Liver (tissue), 9 donors: ENCODE measurements around the gene RAD51B. TPM values are rescaled to one million over a fixed set of nuclear protein-coding genes. Genes with fewer than 3 reads are reported as not detected.

Source experiments
- DNase-seq: peaks from one replicate; pipeline ENCODE4 v3.0.0-alpha.2; 2017; ENCODE audit warnings: low spot score
- H3K27ac ChIP-seq, 2 donors: one replicate each; pipeline ENCODE4 v1.7.0; 2013; ENCODE audit warnings: inconsistent platforms in 2 of 2, low read length in 2 of 2, control low read depth in 1 of 2, low read depth in 1 of 2, mild to moderate bottlenecking in 1 of 2
- H3K27me3 ChIP-seq, 4 donors: one replicate each; pipeline versions ENCODE4 v1.6.1 to v1.7.0; 2013; ENCODE audit warnings: low read length in 3 of 4, inconsistent platforms in 1 of 4, mild to moderate bottlenecking in 1 of 4, moderate library complexity in 1 of 4; ENCODE audit not compliant: control insufficient read depth in 4 of 4, insufficient read depth in 4 of 4
- H3K36me3 ChIP-seq, 4 donors: one replicate each; pipeline versions ENCODE4 v1.6.1 to v1.7.0; 2013; ENCODE audit warnings: low read length in 3 of 4, mild to moderate bottlenecking in 3 of 4, low read depth in 1 of 4, moderate library complexity in 1 of 4; ENCODE audit not compliant: control insufficient read depth in 4 of 4, insufficient read depth in 3 of 4
- H3K4me1 ChIP-seq, 4 donors: one replicate each; pipeline versions ENCODE4 v1.6.1 to v1.7.0; 2013; ENCODE audit warnings: low read length in 3 of 4, mild to moderate bottlenecking in 3 of 4, moderate library complexity in 1 of 4; ENCODE audit not compliant: control insufficient read depth in 4 of 4, insufficient read depth in 4 of 4
- H3K4me3 ChIP-seq, 3 donors: one replicate each; pipeline versions ENCODE4 v1.6.1 to v1.7.0; 2013; ENCODE audit warnings: low read length in 3 of 3, control low read depth in 1 of 3, low read depth in 1 of 3, mild to moderate bottlenecking in 1 of 3
- H3K9ac ChIP-seq, 2 donors: one replicate each; pipeline ENCODE4 v1.7.0; 2013; ENCODE audit warnings: low read length in 2 of 2, mild to moderate bottlenecking in 2 of 2, moderate library complexity in 2 of 2, control low read depth in 1 of 2, low read depth in 1 of 2
- H3K9me3 ChIP-seq, 4 donors: one replicate each; pipeline versions ENCODE4 v1.6.1 to v1.7.0; 2013; ENCODE audit warnings: low read length in 3 of 4; ENCODE audit not compliant: control insufficient read depth in 4 of 4
- EGR1 ChIP-seq, 2 donors: IDR thresholded peaks; 2 replicates each; pipeline ENCODE4 v1.6.1; 2016 to 2018; ENCODE audit warnings: antibody characterized with exemption in 2 of 2, low read depth in 2 of 2
- FOXA1 ChIP-seq: IDR thresholded peaks from 2 replicates; pipeline ENCODE4 v1.6.1; 2016; ENCODE audit warnings: antibody characterized with exemption
- GABPA ChIP-seq, 2 donors: IDR thresholded peaks in 1 of 2; conservative IDR thresholded peaks in 1 of 2; 2 replicates each; pipeline ENCODE4 v1.6.1; 2016; ENCODE audit warnings: antibody characterized with exemption in 2 of 2, mild to moderate bottlenecking in 1 of 2, moderate library complexity in 1 of 2
- HNF4A ChIP-seq, 2 donors: conservative IDR thresholded peaks; 2 replicates each; pipeline ENCODE4 v1.6.1; 2016; ENCODE audit warnings: antibody characterized with exemption in 2 of 2, mild to moderate bottlenecking in 2 of 2
- NR2F2 ChIP-seq: IDR thresholded peaks from 2 replicates; pipeline ENCODE4 v1.6.1; 2016; ENCODE audit warnings: antibody characterized with exemption
- RAD21 ChIP-seq, 2 donors: IDR thresholded peaks; 2 replicates each; pipeline ENCODE4 v1.6.1; 2016; ENCODE audit warnings: antibody characterized with exemption in 2 of 2, mild to moderate bottlenecking in 2 of 2
- RXRA ChIP-seq, 2 donors: IDR thresholded peaks; 2 replicates each; pipeline ENCODE4 v1.6.1; 2017 to 2018; ENCODE audit warnings: antibody characterized with exemption in 2 of 2, mild to moderate bottlenecking in 1 of 2
- SP1 ChIP-seq: IDR thresholded peaks from 2 replicates; pipeline ENCODE4 v1.6.1; 2018; ENCODE audit warnings: antibody characterized with exemption, mild to moderate bottlenecking
- YY1 ChIP-seq: IDR thresholded peaks from 2 replicates; pipeline ENCODE4 v1.6.1; 2016; ENCODE audit warnings: antibody characterized with exemption, mild to moderate bottlenecking
- WGBS: extraction: QIAGEN DNeasy Blood & Tissue Kit; methylation state at CpG from one replicate; pipeline ENCODE4 v1.1.7; 2013; 5-methylcytosine and 5-hydroxymethylcytosine counted together
- polyA plus RNA-seq, 2 donors: library from polyadenylated mRNA; stranded (reverse) in 1 of 2; unstranded in 1 of 2; fragments of 200-250 nt in 1 of 2; fragments of >200 nt in 1 of 2; fragmentation: Nextera tagmentation in 1 of 2; extraction: Ambion mirVana in 1 of 2; gene quantifications; one replicate each; pipeline versions ENCODE4 v1.2.1 to v1.2.3, GENCODE V29; 2013 to 2015
- total RNA-seq, 2 donors: library from RNA; depleted of rRNA; stranded (reverse); fragments of >200 nt; gene quantifications; one replicate each; pipeline ENCODE4 v1.2.3, GENCODE V29; 2014
- TF ChIP-seq, protein P1 (sequence below): IDR thresholded peaks from 2 replicates; pipeline ENCODE4 v1.6.1; 2016; ENCODE audit warnings: antibody characterized with exemption
- TF ChIP-seq, protein P2 (sequence below): IDR thresholded peaks from 2 replicates; pipeline ENCODE4 v1.6.1; 2016; ENCODE audit warnings: antibody characterized with exemption, mild to moderate bottlenecking
- TF ChIP-seq, protein P3 (sequence below): IDR thresholded peaks from 2 replicates; pipeline ENCODE4 v1.6.1; 2016; ENCODE audit warnings: antibody characterized with exemption
- donor health status: healthy.
- donor health status: healthy.
- donor health status: healthy.
- donor health status: healthy.
- donor health status: healthy.

RAD51B gene
- total and polyA plus RNA-seq, 4 donors, result 0.81 to 12.9 (median 2.4) TPM

DNA sequence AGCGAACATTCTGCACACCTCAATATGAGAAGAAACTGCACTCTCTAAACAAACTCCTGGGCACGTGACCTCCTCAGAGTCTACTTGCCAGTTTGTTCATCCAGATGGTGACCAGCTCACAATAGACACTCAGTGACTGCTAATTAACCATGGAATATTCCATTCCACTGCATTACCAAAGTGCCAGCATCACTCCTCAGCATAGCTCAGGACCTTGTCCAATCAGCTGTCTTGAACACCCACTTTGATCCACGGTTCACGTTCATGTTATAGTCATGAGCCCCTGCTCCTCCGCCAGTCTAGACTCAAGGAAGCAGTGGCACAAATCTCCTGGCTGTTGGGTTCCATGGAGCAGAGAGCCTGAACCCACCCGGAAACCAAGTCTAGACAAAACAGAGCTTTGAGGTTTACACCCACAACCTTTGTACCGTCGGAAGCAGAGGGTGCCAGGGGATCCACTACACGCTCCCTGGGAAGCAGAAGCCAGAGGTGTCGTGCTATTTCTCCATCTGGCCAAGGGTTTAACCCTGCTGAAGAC lies 688.0 kb downstream of the RAD51B start (continued):
- no peak for TF ChIP-seq FOXA1
- TF ChIP-seq NR2F2, result no peak

DNA sequence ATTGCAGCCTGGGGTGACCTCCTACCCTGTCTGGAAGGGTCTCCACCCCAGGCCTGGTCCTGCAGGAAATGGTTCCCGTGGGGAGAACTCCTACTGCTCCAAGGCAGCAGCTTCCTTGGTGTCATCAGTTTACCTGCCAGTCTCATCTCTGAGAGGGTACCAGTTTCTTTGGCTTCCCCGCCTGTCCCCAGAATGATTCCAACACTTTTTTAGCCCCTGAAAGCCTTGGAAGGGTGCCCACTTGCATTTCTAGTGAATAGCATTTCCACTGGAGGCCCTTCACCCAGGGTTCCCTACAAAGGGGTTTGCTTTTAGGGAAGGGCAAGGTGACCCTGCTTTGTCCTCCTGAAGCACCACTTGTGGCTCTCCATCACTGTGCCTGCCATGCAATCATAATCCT lies 689.0 kb downstream of the RAD51B start:
- peaks cover 0 to 5% (median 0%) of the 10 kb centered on the region in 4 donors for H3K4me1 ChIP-seq
- H3K9me3 ChIP-seq, result no peaks in the 10 kb centered on the region
- 93% methylated on average over 2 of the region's 2 CpGs for WGBS
- no peaks in the 10 kb centered on the region for H3K27me3 ChIP-seq
- H3K9ac ChIP-seq, result no peak overlapping the region
- DNase-seq, result no peak
- no peaks in the 10 kb centered on the region for H3K36me3 ChIP-seq
- no peak overlapping the region for H3K4me3 ChIP-seq
- TF ChIP-seq, protein P1, sequence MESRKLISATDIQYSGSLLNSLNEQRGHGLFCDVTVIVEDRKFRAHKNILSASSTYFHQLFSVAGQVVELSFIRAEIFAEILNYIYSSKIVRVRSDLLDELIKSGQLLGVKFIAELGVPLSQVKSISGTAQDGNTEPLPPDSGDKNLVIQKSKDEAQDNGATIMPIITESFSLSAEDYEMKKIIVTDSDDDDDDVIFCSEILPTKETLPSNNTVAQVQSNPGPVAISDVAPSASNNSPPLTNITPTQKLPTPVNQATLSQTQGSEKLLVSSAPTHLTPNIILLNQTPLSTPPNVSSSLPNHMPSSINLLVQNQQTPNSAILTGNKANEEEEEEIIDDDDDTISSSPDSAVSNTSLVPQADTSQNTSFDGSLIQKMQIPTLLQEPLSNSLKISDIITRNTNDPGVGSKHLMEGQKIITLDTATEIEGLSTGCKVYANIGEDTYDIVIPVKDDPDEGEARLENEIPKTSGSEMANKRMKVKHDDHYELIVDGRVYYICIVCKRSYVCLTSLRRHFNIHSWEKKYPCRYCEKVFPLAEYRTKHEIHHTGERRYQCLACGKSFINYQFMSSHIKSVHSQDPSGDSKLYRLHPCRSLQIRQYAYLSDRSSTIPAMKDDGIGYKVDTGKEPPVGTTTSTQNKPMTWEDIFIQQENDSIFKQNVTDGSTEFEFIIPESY, result no peak
- TF ChIP-seq RAD21 (IDR thresholded peaks at IDR 0.05) (no peak), YY1 (no peak)
- no peak overlapping the region for H3K27ac ChIP-seq

DNA sequence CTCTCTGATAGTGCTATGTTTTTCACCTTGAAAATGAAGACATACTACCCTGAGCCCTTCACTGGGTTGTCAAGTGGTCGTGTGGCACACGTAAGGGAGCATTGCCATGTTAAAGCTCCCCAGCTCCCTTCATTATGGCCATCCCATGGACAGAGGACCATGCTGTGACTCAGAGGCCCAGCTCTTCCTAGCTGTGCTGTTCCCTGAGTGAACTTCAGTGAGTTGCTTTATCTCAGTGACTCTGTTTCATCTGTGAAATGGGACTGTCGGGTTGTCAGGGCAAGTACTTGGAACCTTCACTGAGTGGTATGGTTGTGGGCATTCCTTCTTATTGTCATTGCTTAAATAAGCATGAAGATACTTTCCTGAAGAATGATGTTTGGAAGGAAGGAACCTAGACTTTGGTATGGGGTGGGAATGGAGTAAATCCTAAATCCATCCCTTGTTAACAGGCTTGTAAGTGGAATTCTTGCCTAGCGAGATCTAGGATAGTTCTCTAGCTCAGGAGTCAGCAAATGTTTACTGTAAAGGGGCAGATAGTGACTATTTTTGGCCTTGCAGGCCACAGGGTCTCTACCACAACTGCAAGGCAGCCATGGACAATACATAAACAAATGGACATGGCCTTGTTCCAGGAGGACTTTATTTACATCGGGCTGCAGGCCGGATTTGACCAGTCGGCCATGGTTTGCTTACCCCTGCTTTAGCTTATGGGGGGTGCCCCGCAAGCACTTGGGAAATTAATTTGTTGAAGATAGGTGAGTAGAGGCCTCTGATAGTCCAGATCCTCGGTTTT lies 689.8 kb downstream of the RAD51B start:
- DNase-seq, result no peak
- no peak for TF ChIP-seq EGR1 (IDR thresholded peaks at IDR 0.05; ENCODE audit: low read depth in 2 of 2)
- no peak for TF ChIP-seq HNF4A (conservative IDR thresholded peaks at IDR 0.05)
- TF ChIP-seq RXRA (IDR thresholded peaks at IDR 0.05), result no peak
- TF ChIP-seq, protein P2, sequence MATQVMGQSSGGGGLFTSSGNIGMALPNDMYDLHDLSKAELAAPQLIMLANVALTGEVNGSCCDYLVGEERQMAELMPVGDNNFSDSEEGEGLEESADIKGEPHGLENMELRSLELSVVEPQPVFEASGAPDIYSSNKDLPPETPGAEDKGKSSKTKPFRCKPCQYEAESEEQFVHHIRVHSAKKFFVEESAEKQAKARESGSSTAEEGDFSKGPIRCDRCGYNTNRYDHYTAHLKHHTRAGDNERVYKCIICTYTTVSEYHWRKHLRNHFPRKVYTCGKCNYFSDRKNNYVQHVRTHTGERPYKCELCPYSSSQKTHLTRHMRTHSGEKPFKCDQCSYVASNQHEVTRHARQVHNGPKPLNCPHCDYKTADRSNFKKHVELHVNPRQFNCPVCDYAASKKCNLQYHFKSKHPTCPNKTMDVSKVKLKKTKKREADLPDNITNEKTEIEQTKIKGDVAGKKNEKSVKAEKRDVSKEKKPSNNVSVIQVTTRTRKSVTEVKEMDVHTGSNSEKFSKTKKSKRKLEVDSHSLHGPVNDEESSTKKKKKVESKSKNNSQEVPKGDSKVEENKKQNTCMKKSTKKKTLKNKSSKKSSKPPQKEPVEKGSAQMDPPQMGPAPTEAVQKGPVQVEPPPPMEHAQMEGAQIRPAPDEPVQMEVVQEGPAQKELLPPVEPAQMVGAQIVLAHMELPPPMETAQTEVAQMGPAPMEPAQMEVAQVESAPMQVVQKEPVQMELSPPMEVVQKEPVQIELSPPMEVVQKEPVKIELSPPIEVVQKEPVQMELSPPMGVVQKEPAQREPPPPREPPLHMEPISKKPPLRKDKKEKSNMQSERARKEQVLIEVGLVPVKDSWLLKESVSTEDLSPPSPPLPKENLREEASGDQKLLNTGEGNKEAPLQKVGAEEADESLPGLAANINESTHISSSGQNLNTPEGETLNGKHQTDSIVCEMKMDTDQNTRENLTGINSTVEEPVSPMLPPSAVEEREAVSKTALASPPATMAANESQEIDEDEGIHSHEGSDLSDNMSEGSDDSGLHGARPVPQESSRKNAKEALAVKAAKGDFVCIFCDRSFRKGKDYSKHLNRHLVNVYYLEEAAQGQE, result no peak
- no peak for TF ChIP-seq YY1
- TF ChIP-seq, protein P3, sequence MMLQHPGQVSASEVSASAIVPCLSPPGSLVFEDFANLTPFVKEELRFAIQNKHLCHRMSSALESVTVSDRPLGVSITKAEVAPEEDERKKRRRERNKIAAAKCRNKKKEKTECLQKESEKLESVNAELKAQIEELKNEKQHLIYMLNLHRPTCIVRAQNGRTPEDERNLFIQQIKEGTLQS, result no peak
- TF ChIP-seq SP1, result no peak
- TF ChIP-seq GABPA (IDR thresholded peaks at IDR 0.05 in 1 of 2, conservative IDR thresholded peaks at IDR 0.05 in 1 of 2), result no peak
- Histone ChIP-seq H3K36me3 (no peaks in the 10 kb centered on the region), H3K9ac (no peak overlapping the region), H3K4me1 (peaks cover 0 to 5% (median 0%) of the 10 kb centered on the region in 4 donors), H3K9me3 (no peaks in the 10 kb centered on the region), H3K27me3 (no peaks in the 10 kb centered on the region), H3K4me3 (no peak overlapping the region), H3K27ac (no peak overlapping the region)
- WGBS, result 87% methylated on average over 9 of the region's 9 CpGs
